HL-60/S4 (cell line): ENCODE data around the gene COA5.
"Not testable (repeated sequence)": the region's sequence is repeated elsewhere in the genome, so short reads cannot be mapped to it uniquely, and the experiment has no call there.

Source experiments
- in situ Hi-C: fragments of 300-500 bp; cut with MboI; formaldehyde crosslinking; loops from 2 replicates; pipeline ENCODE4 v1.14.3; 2022; ENCODE audit warnings: low sequenced_read_pairs

The COA5 gene

DNA sequence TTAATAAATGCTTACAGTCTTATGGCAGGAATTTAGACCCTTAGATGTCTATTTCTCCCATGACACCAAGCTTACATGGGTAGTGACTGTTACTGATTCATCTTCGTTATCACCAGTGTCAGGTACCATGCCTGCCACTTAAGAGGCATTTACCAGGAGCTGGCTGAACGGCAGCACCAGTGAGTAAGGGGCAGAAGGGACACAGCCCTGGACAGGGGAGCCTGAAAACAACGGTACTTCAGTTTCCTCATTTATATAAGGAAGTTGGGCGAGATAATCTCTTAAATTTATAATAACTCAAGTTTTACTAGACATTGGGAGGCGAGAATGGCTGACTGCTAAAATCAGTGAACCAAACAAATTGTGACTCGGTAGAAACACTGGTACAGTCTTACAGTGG lies 1.2 kb downstream of the COA5 start:
- in situ Hi-C loops: no loop called here

- in situ Hi-C loops: no loop called here
These were observed 1.9 kb downstream of the COA5 start for GRCh38 chr2:98606431-98606830.

GRCh38 chr2:98605076-98605475 lies 3.2 kb downstream of the COA5 start:
- in situ Hi-C loops: no loop called here

DNA sequence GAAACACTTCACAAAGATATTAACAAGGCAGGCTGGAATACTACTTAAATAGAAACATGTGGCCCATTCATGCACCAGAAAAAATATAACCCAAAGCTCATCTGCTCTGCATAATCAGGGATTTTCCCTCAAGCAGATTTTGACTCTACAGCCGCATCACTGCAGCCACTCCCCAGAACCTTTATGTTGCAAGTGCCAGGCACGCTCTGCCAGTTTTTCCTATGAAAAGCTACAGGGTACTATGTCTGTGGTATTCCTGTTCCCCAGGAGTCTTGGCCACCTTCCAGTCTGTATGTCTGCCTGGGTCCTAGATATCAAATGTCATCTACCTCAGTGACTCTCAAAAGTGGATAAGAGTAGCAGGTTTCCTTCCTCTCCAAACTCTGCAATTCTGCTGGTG lies 3.8 kb downstream of the COA5 start:
- in situ Hi-C loops: no loop called here

DNA sequence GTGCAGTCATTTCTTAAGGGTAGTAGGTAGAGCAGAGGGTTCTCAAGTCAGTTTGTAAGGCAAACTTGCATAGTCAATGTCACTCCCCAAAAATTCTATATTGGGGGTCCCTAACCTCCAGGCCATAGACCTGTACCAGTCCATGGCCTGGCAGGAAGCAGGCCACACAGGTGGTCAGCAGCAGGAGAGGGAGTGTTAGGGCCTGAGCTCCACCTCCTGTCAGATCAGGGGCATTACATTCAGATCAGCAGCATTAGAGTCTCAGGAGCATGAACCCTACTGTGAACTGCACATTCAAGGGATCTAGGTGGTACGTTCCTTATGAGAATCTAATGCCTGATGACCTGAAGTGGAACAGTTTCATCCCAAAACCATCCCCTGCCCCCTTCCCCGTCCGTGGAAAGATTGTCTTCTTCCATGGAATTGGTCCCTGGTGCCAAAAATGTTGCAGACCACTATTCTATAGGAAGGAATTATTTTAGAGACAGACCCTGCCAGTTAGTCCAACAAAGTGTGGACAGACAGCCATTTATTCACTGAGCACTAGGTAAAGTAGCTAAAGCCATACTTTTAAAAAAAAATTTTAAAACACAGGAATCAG lies 6.7 kb downstream of the COA5 start:
- in situ Hi-C loops: no loop called here

DNA sequence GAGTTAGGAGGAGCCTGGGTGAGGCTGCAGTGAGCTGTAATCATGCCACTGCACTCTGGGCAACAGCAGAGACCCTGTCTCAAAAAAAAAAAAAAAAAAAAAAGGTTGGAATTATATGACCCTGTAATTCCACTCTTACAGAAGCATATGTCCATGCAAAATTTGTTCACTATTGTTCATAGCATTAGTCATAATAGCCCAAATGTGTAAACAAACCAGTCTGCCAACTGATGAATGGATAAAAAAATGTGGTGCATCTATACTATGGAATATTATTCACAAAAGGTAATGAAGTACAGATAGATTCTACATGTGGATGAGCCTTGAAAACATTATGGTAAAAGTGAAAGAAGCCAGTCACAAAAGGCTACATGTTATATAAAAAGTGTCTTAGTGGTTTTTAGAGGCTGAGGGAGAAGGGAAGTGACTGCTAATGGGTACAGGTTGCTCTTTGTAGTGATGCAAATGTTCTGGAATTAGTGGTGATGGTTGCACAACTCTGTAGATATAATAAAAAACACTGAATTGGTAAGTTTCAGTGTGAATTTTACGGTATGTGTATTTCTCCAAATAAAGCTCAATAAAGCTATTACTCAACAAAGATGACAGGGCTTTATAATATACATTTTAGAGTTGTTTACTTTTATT lies 9.4 kb downstream of the COA5 start:
- in situ Hi-C loops: no loop called here

- in situ Hi-C loops: not testable (repeated sequence)
These were observed 13.6 kb downstream of the COA5 start for GRCh38 chr2:98594665-98595064.

DNA sequence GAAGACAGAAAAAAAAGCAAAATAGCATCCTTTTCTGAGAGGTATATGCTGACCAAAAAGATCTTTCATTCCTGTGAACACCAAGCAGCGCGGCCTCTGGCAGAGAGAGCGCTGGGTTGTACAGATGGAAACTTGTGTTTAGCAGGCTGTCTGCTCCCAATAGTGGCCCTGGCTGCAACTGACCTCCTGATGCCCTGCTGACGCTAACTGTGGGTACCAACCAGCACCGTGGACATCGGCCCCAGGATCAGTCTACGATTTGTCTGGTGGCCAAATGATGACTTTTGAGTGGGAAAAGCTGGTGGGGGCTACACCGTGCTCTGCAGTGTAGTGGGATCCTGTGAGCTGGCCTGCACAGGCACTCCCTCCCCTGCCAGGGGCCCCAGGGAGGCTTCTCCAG lies 15.7 kb downstream of the COA5 start:
- in situ Hi-C loops: no loop called here

DNA sequence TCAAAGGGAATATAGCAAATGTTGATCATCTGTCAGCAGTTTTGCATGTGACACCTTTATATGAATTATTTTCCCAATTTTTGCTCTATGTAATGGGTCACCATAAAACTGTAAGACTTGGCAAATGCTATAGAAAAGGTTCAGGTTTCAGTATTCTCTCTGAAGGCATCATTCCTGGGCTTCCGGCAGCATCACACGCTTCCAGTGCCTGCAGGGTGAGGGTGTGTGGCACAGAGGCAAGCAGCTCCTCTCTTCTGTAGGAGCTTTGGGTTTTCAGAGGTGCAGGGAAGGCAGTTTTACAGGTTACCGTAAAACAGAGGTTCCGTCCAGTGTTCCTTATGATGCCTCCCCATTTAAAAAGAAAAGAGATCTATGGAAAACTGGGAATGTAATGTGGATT lies 18.8 kb downstream of the COA5 start:
- in situ Hi-C loops: no loop called here

GRCh38 chr2:98588880-98589431 lies 19.4 kb downstream of the COA5 start:
- in situ Hi-C loops: no loop called here

DNA sequence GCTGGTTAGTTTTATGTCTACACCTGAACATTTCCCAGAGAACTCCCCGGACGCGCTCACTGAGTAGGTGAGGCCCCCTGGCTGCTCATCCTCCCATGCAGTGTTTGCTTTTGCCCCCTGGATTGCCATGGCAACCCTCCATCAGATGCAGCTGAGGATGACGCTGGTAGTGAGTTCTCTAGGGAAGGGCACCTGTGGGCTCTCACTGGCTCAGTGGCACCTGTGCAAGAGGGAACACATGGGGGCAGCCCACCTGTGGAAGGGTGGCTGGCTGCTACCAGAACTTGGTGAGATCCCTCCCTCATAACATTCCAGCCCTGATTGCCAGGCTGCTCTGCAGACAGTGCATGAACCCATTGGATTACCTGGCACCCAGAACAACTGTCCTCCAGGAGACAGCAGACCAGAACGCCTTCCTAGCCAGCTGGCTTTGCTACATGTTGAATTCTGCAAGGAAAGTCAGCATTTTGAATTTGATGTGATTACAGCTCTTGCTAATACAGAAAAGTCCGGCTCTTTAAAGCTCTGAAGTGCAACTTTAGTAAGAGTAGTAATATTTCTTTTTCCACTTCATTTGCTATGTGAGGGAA lies 21.7 kb downstream of the COA5 start:
- in situ Hi-C loops: no loop called here

DNA sequence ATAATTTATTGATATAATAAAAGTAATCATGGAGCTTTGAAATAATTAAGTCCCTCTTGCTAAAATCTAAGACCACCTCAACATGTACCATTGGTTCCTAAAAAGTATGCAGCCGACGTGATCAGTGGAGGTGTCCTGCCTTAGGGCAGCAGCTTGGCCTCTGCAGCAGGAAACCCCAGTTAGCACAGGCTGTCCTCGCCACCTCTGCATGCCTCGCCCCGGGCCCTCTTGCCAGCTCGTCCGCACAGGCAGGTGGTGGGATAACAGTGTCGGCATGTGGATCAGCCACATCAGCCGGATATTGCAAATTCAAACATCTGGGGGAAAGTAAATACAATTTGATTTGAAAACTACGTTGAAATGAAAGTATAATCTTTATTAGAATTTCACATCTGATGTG lies 22.9 kb downstream of the COA5 start:
- in situ Hi-C loops: no loop called here

- in situ Hi-C loops: no loop called here
These were observed 24.3 kb downstream of the COA5 start for GRCh38 chr2:98583816-98584618.

GRCh38 chr2:98583276-98583675 lies 25.0 kb downstream of the COA5 start:
- in situ Hi-C loops: no loop called here

DNA sequence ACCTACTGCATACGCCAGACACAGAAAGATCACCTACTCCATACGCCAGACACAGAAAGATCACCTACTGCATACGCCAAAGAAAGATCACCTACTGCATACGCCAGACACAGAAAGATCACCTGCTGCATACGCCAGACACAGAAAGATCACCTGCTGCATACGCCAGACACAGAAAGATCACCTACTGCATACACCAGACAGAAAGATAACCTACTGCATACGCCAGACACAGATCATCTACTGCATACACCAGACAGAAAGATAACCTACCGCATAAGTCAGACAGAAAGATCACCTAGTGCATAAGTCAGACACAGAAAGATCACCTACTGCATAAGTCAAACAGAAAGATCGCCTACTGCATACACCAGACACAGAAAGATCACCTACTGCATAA lies 25.8 kb downstream of the COA5 start:
- in situ Hi-C loops: no loop called here

- in situ Hi-C loops: no loop called here
These were observed 27.5 kb downstream of the COA5 start for GRCh38 chr2:98580656-98581284.

GRCh38 chr2:98579926-98580325 lies 28.4 kb downstream of the COA5 start:
- in situ Hi-C loops: no loop called here

GRCh38 chr2:98578231-98578630 lies 30.1 kb downstream of the COA5 start:
- in situ Hi-C loops: no loop called here

- in situ Hi-C loops: no loop called here
These were observed 31.0 kb downstream of the COA5 start for GRCh38 chr2:98577313-98577712.

DNA sequence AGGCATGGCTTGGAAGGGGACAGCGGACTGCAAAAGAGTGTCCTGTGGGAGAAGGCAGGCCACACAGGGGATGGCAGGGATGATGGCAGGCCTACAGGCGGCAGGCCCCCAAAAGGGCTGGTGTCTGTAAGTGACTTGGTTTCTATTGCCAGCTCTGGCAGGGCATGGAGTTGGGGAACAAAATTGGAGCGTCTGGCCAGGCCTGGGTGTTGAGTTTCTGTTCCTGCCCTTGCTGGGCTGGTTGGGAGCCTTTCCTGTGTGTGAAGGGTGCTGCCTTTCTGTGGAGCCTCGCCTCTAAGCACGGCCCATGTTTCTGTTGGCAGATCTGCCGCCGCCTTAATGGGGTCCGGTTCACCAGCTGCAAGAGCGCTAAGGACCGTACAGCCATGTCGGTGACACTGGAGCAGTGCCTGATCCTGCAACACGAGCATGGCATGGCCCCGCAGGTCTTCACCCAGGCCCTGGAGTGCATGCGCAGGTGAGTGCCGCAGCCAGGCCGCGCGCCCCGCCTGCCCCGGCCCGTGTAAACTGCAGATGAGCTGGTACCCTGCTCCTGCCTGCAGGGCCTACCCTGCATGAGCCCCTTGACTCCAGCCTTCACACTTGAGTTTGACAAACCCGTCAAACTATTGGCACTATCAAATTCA lies 31.5 kb downstream of the COA5 start:
- in situ Hi-C loops: no loop called here

DNA sequence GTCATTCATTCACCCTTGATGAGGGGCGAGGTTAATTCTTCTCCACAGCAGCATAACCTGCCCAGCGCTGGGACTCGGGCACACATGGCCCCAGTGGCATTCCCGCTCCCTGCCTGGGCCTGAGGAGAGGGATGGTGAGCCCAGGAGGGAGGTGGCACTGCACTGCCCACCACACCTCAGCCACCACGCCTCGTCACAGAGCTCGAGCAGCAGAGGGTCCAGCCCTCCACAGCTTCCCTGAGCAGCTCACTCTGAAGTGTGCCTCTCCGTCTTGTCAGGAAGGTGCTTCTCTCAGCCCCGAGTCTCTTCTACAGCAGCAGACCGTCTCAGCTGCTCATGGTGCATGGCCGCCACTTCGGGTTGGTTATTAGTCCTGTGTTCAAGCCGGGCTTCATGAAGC lies 34.9 kb downstream of the COA5 start:
- in situ Hi-C loops: no loop called here
